ENCODE results near the gene GABRB2.

DNA sequence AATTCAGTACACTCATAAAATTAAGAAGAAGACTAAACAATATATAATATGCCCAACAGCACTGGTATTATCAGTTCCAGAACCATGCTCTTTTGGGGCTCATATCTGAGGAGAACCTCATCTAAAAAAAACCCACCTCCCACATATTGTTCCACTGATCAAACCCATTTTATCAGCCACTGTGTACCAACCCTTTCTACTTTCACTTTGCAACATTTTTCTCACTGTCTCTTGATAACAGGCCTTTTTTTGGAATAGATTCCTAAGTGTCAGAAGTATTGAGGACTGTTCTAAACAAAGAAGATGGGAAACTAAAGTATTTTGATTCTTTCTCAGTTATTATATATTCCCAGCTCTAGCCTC lies 173.2 kb downstream of the GABRB2 start:
- TF ChIP-seq CTCF (IDR thresholded peaks at IDR 0.05) (no peak), POLR2A (IDR thresholded peaks at IDR 0.05) (no peak)

Measured in Peyer's patch (tissue), 4 donors.